SK-N-SH (cell line): ENCODE data around the gene FKBP5. TPM values are rescaled to one million over a fixed set of nuclear protein-coding genes. Genes with fewer than 3 reads are reported as not detected.
A peak's percentile ranks its signal among the peaks of the same experiment; 100 is the strongest.

Experiments
- CTCF ChIA-PET: fragments of 300-600, 350-600 bp; formaldehyde crosslinking; extraction: SDS; loops from one replicate; lab custom pipeline; 2021; lab: Yijun Ruan, JAX
- POLR2A ChIA-PET: fragments of 350-600 bp; sonication (Branson Sonifier 250); formaldehyde crosslinking; extraction: SDS; loops from one replicate; lab custom pipeline; 2020; ENCODE audit warnings: antibody characterized with exemption, inconsistent platforms; lab: Yijun Ruan, JAX
- DNase-seq: peaks from one replicate; pipeline ENCODE4 v3.0.0; 2012
- H2AFZ ChIP-seq: fragments of 200-600 bp; sonication (generic); 2 replicates; pipeline ENCODE4 v1.8.1; 2016; ENCODE audit warnings: antibody characterized with exemption, mild to moderate bottlenecking, low read depth
- H3F3A ChIP-seq: fragments of 200-600 bp; sonication (generic); replicated peaks from 2 replicates; pipeline ENCODE3; 2016; ENCODE audit warnings: antibody characterized with exemption, mild to moderate bottlenecking; ENCODE audit not compliant: insufficient read depth
- H3K27ac ChIP-seq, 2 experiments: fragments of 200-500 bp in 1 of 2; fragments of 200-600 bp in 1 of 2; sonication (Bioruptor generic) in 1 of 2; sonication (generic), shearing (Covaris generic) in 1 of 2; 2 replicates each; pipeline versions ENCODE4 v1.5.1 to v1.6.1; 2014 to 2016; ENCODE audit warnings: low read depth in 2 of 2, inconsistent platforms in 1 of 2, low read length in 1 of 2, mild to moderate bottlenecking in 1 of 2, mixed read lengths in 1 of 2
- H3K27me3 ChIP-seq: fragments of 200-600 bp; sonication (generic), shearing (Covaris generic); 2 replicates; pipeline ENCODE4 v1.6.1; 2016; ENCODE audit warnings: mixed run types; ENCODE audit not compliant: insufficient read depth
- H3K36me3 ChIP-seq, 2 experiments: fragments of 200-500 bp in 1 of 2; fragments of 200-600 bp in 1 of 2; sonication (Bioruptor generic) in 1 of 2; sonication (generic) in 1 of 2; replicated peaks in 1 of 2; 2 replicates each; pipeline versions ENCODE3 to v1.5.1; 2014 to 2016; ENCODE audit warnings: low read length in 1 of 2, mild to moderate bottlenecking in 1 of 2; ENCODE audit not compliant: insufficient read depth in 2 of 2, control insufficient read depth in 1 of 2
- H3K4me1 ChIP-seq, 2 experiments: fragments of 200-500 bp in 1 of 2; fragments of 200-600 bp in 1 of 2; sonication (Bioruptor generic) in 1 of 2; sonication (generic), shearing (Covaris generic) in 1 of 2; 2 replicates each; pipeline versions ENCODE4 v1.5.1 to v1.6.1; 2014 to 2016; ENCODE audit warnings: low read depth in 1 of 2, low read length in 1 of 2, mixed run types in 1 of 2; ENCODE audit not compliant: insufficient read depth in 2 of 2, control insufficient read depth in 1 of 2
- H3K4me2 ChIP-seq: fragments of 200-600 bp; sonication (generic), shearing (Covaris generic); 2 replicates; pipeline ENCODE4 v1.6.1; 2017; ENCODE audit warnings: mixed run types
- H3K4me3 ChIP-seq, 2 experiments: fragments of 200-500 bp in 1 of 2; fragments of 200-600 bp in 1 of 2; sonication (Bioruptor generic) in 1 of 2; sonication (generic), shearing (Covaris generic) in 1 of 2; 2 replicates each; pipeline versions ENCODE4 v1.5.1 to v1.8.1; 2014 to 2016; ENCODE audit warnings: low read depth in 2 of 2, inconsistent platforms in 1 of 2, low read length in 1 of 2, mild to moderate bottlenecking in 1 of 2, mixed read lengths in 1 of 2, moderate library complexity in 1 of 2
- H3K79me2 ChIP-seq: fragments of 200-600 bp; sonication (generic); 2 replicates; pipeline ENCODE4 v1.8.1; 2017; ENCODE audit warnings: mild to moderate bottlenecking; ENCODE audit not compliant: insufficient read depth
- H3K9ac ChIP-seq: fragments of 200-600 bp; sonication (generic); 2 replicates; pipeline ENCODE4 v1.6.1; 2017; ENCODE audit warnings: mixed run types
- H3K9me2 ChIP-seq: fragments of 200-600 bp; sonication (generic); 2 replicates; pipeline ENCODE4 v1.6.1; 2017; ENCODE audit warnings: mixed run types
- H3K9me3 ChIP-seq: fragments of 200-600 bp; sonication (generic); 2 replicates; pipeline ENCODE4 v1.6.1; 2017; ENCODE audit warnings: mixed run types, mild to moderate bottlenecking, moderate library complexity
- H4K20me1 ChIP-seq: fragments of 200-600 bp; sonication (generic); 2 replicates; pipeline ENCODE4 v1.6.1; 2017; ENCODE audit warnings: mild to moderate bottlenecking, mixed run types; ENCODE audit not compliant: insufficient read depth
- CHD2 ChIP-seq: fragments of 150-350 bp; IDR thresholded peaks from 2 replicates; pipeline ENCODE4 v1.6.1; 2018; ENCODE audit warnings: low read length; ENCODE audit not compliant: partially characterized antibody
- FOSL2 ChIP-seq: IDR thresholded peaks from 2 replicates; pipeline ENCODE4 v1.4.0; 2012; ENCODE audit warnings: low read depth, mild to moderate bottlenecking, moderate library complexity, borderline replicate concordance
- FOXJ3 ChIP-seq: sonication (generic); formaldehyde crosslinking; IDR thresholded peaks from 2 replicates; pipeline ENCODE4 v1.5.1; 2020; ENCODE audit warnings: mild to moderate bottlenecking, missing genetic modification reagents
- MEF2A ChIP-seq: IDR thresholded peaks from 2 replicates; pipeline ENCODE4 v1.4.0; 2012; ENCODE audit warnings: low read depth, borderline replicate concordance
- MXI1 ChIP-seq: IDR thresholded peaks from 2 replicates; pipeline ENCODE4 v1.6.1; 2012; ENCODE audit warnings: mild to moderate bottlenecking, low read depth, low read length, improper control_type of control experiment
- NFIC ChIP-seq: IDR thresholded peaks from 2 replicates; pipeline ENCODE4 v1.4.0; 2012; ENCODE audit warnings: borderline replicate concordance
- POLR2AphosphoS5 ChIP-seq: IDR thresholded peaks from 2 replicates; pipeline ENCODE4 v1.6.1; 2012; ENCODE audit warnings: low read depth, low read length
- RAD21 ChIP-seq: IDR thresholded peaks from 2 replicates; pipeline ENCODE4 v1.6.1; 2012; ENCODE audit warnings: mild to moderate bottlenecking, low read length
- RCOR1 ChIP-seq: fragments of 150-350 bp; IDR thresholded peaks from 2 replicates; pipeline ENCODE4 v1.6.1; 2017; ENCODE audit warnings: antibody characterized with exemption, low read length
- RFX5 ChIP-seq: IDR thresholded peaks from 2 replicates; pipeline ENCODE4 v1.6.1; 2012; ENCODE audit warnings: mild to moderate bottlenecking, improper control_type of control experiment, low read length
- SMC3 ChIP-seq: IDR thresholded peaks from 2 replicates; pipeline ENCODE4 v1.6.1; 2012; ENCODE audit warnings: low read depth, low read length, improper control_type of control experiment
- TCF12 ChIP-seq: IDR thresholded peaks from 2 replicates; pipeline ENCODE4 v1.4.0; 2012
- YY1 ChIP-seq: IDR thresholded peaks from 2 replicates; pipeline ENCODE4 v1.4.0; 2012; ENCODE audit warnings: low read depth, mild to moderate bottlenecking
- WGBS: methylation state at CpG from one replicate; pipeline ENCODE4 v1.1.6; 2017; ENCODE audit warnings: low lambda C conversion rate; 5-methylcytosine and 5-hydroxymethylcytosine counted together
- polyA plus RNA-seq, 3 experiments: library from polyadenylated mRNA; depleted of rRNA; stranded (reverse); fragments of >200 nt; gene quantifications; 2 replicates each; pipeline ENCODE4 v1.2.3, GENCODE V29; 2012
- TF ChIP-seq, protein P1 (sequence below): IDR thresholded peaks from 2 replicates; pipeline ENCODE4 v1.6.1; 2012; ENCODE audit warnings: mild to moderate bottlenecking, low read depth, low read length, moderate library complexity
- TF ChIP-seq, protein P2 (sequence below): IDR thresholded peaks from 2 replicates; pipeline ENCODE4; 2012
- TF ChIP-seq, protein P3 (sequence below): fragments of 200-600 bp; sonication (generic); IDR thresholded peaks from 2 replicates; pipeline ENCODE4 v1.6.1; 2017; ENCODE audit warnings: antibody characterized with exemption, mild to moderate bottlenecking, moderate library complexity

Gene FKBP5
- polyA plus RNA-seq, 1 of the 3 experiments (the other 2 are of a cell fraction) = 5.1 TPM

DNA sequence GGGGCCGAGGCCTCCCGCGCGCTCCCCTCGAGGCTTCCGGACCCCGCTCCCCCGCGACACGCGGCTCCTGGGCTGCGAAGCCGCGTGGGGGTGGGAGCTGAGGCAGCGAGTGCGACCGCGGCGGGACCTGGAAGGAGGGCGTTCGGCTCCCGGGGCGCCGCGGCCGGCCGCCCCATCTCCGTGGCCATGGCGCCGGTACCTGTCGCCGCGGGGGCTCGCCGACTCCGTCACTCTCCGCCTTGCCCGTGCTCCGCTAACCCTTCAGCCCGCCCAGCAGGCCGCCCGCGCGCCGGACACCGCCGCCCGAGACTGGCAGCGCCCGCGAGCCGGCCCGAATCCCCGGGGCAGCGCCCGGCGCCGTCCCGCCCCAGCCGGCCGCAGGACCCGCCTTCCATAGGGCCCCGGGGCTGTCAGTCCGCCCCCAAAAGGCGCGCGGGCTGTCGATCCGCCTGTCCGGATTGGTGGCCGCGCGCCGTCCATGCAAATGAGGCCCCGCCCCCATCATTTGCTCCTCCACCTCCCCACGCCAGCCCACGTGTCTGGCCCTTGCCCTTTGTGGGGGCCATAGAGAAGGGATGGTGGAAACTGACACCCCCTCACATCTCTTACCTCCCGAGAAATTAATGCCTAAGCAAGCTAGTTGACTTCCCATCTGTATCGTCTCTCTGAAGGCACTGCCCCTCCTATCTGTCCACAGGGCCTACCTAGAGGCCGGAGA is at the start of gene FKBP5 (continued):
- TF ChIP-seq, protein P1, sequence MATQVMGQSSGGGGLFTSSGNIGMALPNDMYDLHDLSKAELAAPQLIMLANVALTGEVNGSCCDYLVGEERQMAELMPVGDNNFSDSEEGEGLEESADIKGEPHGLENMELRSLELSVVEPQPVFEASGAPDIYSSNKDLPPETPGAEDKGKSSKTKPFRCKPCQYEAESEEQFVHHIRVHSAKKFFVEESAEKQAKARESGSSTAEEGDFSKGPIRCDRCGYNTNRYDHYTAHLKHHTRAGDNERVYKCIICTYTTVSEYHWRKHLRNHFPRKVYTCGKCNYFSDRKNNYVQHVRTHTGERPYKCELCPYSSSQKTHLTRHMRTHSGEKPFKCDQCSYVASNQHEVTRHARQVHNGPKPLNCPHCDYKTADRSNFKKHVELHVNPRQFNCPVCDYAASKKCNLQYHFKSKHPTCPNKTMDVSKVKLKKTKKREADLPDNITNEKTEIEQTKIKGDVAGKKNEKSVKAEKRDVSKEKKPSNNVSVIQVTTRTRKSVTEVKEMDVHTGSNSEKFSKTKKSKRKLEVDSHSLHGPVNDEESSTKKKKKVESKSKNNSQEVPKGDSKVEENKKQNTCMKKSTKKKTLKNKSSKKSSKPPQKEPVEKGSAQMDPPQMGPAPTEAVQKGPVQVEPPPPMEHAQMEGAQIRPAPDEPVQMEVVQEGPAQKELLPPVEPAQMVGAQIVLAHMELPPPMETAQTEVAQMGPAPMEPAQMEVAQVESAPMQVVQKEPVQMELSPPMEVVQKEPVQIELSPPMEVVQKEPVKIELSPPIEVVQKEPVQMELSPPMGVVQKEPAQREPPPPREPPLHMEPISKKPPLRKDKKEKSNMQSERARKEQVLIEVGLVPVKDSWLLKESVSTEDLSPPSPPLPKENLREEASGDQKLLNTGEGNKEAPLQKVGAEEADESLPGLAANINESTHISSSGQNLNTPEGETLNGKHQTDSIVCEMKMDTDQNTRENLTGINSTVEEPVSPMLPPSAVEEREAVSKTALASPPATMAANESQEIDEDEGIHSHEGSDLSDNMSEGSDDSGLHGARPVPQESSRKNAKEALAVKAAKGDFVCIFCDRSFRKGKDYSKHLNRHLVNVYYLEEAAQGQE = no peak
- no peak for TF ChIP-seq RFX5
- TF ChIP-seq RCOR1 = no peak
- TF ChIP-seq MXI1 = peak; percentile 80; the same call in 1 of the 2 replicates
- no peak for TF ChIP-seq FOSL2
- TF ChIP-seq YY1 = no peak
- peak; percentile 33 for TF ChIP-seq CHD2
- TF ChIP-seq RAD21 = no peak
- TF ChIP-seq TCF12 = no peak
- no peak for TF ChIP-seq MEF2A
- TF ChIP-seq, protein P2, sequence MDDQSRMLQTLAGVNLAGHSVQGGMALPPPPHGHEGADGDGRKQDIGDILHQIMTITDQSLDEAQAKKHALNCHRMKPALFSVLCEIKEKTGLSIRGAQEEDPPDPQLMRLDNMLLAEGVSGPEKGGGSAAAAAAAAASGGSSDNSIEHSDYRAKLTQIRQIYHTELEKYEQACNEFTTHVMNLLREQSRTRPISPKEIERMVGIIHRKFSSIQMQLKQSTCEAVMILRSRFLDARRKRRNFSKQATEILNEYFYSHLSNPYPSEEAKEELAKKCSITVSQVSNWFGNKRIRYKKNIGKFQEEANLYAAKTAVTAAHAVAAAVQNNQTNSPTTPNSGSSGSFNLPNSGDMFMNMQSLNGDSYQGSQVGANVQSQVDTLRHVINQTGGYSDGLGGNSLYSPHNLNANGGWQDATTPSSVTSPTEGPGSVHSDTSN = peak; percentile 99
- no peak for TF ChIP-seq FOXJ3

DNA sequence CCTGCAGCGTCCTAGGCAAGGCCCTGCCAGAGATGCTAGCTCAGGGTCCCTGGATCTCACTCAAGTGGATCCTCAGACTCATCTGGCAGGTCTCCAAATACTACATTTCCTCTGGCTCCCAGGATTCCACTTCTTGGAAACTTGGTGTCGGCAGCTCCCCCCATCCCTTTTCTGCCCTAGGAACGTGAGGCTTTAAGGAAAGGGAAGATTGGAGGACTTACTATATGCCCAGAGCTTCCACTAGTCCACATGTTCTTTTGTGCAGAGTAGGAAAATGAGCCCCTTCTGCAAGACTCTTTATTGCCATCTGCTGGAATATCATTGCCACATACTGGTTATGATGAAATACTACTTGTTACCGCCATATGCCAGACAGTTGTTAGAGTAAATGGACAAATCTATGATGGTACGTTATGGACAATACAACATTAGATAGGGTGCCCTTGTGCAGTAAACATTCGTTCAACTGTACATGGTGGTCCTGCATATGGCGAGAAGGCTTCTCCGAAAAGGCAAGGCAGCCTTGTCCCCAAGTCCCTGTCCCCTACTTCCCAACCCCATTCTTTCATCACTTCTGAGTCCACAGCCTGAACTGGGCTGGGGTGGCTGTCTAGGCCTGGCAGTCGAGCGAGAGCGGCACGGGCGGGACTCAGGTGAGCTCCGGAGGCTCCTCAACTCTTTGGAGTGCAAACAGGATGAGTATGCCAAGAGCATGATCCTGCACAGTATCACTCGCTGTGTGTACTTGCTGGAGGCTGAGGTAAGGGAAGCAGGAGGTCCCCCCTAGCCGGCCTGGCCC is 48.9 kb upstream of the FKBP5 start:
- Histone ChIP-seq H3K36me3 (no peaks in the 10 kb centered on the region), H3K9ac (no peak overlapping the region), H3K9me2 (no peaks in the 10 kb centered on the region), H3K9me3 (no peaks in the 10 kb centered on the region), H2AFZ (no peak overlapping the region), H3K4me1 (peaks cover 2 to 11% of the 10 kb centered on the region in 2 experiments; a peak in 1 of 4 replicates), H3F3A (no peaks in the 10 kb centered on the region), H3K27me3 (no peaks in the 10 kb centered on the region), H3K4me2 (no peak overlapping the region), H3K4me3 (no peak overlapping the region), H3K27ac (peak overlapping the region in 1 of 2 experiments; percentile 14; a peak in 1 of 4 replicates), H4K20me1 (no peaks in the 10 kb centered on the region), H3K79me2 (no peaks in the 10 kb centered on the region)
- POLR2A ChIA-PET = interaction anchor here (1.2 kb wide), 1 partner anchor 205 kb away, joined by 4 read pairs; no protein-coding TSS in a partner anchor
- DNase-seq = peak; percentile 79
- WGBS = 58% methylated on average over 12 of the region's 16 CpGs
- CTCF ChIA-PET = interaction anchor here (0.6 to 11.0 kb wide), 63 partner anchors 9 to 617 kb away, joined by 3 to 271 read pairs (median 5); partner anchors contain the start of genes FANCE, FKBP5, MAPK14 and PPARD
- TF ChIP-seq RAD21 = peak; percentile 93
- TF ChIP-seq FOSL2 = no peak
- TF ChIP-seq, protein P2 = no peak
- TF ChIP-seq NFIC = no peak
- peak; percentile 94 for TF ChIP-seq SMC3
- peak; percentile 67; the same call in 1 of the 2 replicates for TF ChIP-seq MXI1
- TF ChIP-seq TCF12 = no peak
- no peak for TF ChIP-seq YY1
- TF ChIP-seq POLR2AphosphoS5 = no peak
- TF ChIP-seq, protein P3, sequence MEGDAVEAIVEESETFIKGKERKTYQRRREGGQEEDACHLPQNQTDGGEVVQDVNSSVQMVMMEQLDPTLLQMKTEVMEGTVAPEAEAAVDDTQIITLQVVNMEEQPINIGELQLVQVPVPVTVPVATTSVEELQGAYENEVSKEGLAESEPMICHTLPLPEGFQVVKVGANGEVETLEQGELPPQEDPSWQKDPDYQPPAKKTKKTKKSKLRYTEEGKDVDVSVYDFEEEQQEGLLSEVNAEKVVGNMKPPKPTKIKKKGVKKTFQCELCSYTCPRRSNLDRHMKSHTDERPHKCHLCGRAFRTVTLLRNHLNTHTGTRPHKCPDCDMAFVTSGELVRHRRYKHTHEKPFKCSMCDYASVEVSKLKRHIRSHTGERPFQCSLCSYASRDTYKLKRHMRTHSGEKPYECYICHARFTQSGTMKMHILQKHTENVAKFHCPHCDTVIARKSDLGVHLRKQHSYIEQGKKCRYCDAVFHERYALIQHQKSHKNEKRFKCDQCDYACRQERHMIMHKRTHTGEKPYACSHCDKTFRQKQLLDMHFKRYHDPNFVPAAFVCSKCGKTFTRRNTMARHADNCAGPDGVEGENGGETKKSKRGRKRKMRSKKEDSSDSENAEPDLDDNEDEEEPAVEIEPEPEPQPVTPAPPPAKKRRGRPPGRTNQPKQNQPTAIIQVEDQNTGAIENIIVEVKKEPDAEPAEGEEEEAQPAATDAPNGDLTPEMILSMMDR = peak; percentile 82
